C4-2B (cell line): Measurements from ENCODE around the gene NEO1.

Experiments
- H3K27ac ChIP-seq: fragments of 450-650 bp; 2 replicates; pipeline ENCODE4 v1.5.1; 2017
- CTCF ChIP-seq: fragments of 450-650 bp; conservative IDR thresholded peaks from 2 replicates; pipeline ENCODE4 v1.5.1; 2017; ENCODE audit warnings: mild to moderate bottlenecking
- ZFX ChIP-seq: fragments of 450-650 bp; IDR thresholded peaks from 2 replicates; pipeline ENCODE4 v1.6.1; 2017

Gene NEO1

DNA sequence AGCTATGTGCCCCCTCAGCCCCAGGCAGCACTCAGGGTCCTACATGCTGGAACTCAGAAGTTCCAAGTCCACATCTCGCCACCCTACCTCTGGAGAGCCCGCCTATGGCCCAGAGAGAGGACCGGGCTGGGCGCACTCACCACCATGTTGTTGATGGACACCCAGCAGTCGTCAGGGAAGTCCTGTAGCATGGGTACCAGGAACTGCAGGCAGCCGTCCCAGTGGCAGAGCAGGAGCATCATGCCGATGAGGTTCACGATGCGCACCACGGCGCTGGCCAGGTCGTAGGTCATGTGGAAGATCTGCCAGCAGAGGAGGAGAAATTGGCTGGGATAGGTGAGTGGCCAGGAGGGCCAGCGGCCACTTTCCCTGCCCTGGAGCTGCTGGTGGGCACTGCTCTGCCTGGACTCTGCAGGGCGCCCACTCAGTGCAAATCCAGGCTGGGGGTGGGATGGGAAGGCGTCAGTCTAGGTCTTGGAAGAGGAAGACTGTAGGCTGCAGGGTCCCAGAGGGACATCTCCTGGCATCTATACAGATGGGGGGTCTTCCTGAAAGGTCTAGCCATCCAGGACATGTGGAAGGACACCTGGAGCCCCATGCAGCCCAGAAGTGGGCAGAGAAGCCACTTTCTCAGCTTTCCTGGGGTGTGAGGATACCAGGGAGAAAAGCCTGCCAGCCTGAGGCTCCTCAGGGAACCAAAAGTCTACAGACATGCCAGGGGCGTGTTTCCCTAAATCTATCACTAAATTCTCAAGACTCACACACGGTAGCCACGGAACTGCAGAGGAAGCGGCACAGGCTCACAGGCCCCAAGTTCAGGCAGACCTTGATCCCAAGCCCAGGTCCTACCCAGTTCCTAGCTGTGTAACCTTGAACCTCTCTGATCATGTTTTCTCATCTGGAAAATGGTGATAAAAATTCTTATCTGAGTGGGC is 280.0 kb downstream of the NEO1 start:
- TF ChIP-seq ZFX (no peak), CTCF (no peak)
- H3K27ac ChIP-seq: no peak overlapping the region

- TF ChIP-seq ZFX (no peak), CTCF (no peak)
Measured at GRCh38 chr15:73333001-73333400, 280.7 kb downstream of the NEO1 start.

DNA sequence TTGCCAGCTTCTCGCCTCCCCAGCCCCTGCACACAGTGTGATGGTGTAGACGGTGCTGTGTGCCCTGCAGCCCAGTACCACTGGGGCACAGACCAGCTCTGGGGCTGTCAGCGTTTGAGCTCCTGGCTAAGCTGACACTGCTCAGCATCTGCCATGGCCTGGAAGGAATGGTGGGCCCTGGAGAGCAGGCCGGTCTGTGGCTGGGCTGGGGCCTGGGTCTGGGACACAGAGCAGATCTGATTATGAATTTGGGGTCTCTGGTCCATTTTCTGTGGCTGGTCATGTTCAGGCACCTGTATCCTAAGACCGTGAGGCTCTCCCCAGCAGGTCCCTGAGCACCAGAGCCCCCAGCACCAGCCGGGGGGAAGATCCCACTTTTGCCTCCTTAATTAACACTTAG is 281.8 kb downstream of the NEO1 start:
- TF ChIP-seq CTCF (no peak), ZFX (no peak)
- no peak overlapping the region for H3K27ac ChIP-seq

More at GRCh38 chr15:73333001-73333400, 280.7 kb downstream of the NEO1 start:
- no peak overlapping the region for H3K27ac ChIP-seq

- no peak overlapping the region for H3K27ac ChIP-seq
- TF ChIP-seq ZFX: no peak
- TF ChIP-seq CTCF: no peak
Measured at GRCh38 chr15:73335026-73335425, 282.8 kb downstream of the NEO1 start.

GRCh38 chr15:73335471-73335870 is 283.2 kb downstream of the NEO1 start:
- H3K27ac ChIP-seq: no peak overlapping the region
- no peak for TF ChIP-seq ZFX

DNA sequence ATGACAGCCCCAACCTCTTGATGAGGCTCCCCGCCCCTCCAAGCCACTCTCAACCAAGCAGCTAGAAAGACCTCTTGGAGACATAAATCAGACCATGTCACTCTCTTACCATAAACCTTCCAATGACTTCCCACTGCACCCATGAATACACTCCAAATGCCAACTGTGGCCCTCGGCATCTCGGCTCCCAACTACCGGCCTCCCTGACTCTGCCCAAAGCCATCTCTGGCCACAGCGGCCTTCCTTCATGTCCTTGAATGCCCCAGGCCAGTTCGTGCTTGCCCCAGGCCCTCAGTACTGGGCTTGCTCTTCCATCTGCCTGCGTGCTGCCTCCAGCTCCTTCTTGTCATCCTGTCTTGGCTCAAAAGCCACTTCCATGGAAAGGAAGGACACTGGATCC is 284.5 kb downstream of the NEO1 start:
- no peak overlapping the region for H3K27ac ChIP-seq
- TF ChIP-seq CTCF (no peak), ZFX (no peak)

- TF ChIP-seq CTCF: no peak
- TF ChIP-seq ZFX: no peak
- no peak overlapping the region for H3K27ac ChIP-seq
Measured at GRCh38 chr15:73337187-73337586, 284.9 kb downstream of the NEO1 start.

DNA sequence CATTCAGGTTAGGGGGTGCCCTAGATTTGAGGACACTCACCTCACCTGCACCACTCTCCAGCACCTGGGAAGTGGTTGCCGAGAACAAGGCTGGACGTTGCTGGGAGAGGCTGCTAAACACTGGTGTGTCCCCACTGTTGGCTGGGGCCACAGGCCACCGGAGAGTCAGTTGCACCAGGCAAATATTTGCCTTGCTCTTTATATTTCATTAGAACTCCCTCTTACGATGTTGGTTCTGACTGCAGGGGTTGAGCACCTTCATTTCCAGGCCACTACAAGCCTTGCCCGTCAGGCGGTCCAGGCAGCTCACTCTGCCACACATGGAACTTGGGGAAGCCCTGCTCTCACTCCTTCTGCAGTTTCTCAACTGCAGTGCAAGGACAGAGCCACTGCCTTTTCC is 285.8 kb downstream of the NEO1 start:
- TF ChIP-seq ZFX (no peak), CTCF (no peak)

More for the DNA sequence above, 285.8 kb downstream of the NEO1 start:
- H3K27ac ChIP-seq: no peak overlapping the region
